Activated effector memory CD4-positive, alpha-beta T cell treated with anti-CD3 and anti-CD28 coated beads, Interleukin-2, amount 50 U/mL, for 16 hours (primary cell): ENCODE results near the gene LRRC3.

Experiments
- DNase-seq: peaks from one replicate; pipeline ENCODE4 v3.0.0-alpha.2; 2020

LRRC3 gene

DNA sequence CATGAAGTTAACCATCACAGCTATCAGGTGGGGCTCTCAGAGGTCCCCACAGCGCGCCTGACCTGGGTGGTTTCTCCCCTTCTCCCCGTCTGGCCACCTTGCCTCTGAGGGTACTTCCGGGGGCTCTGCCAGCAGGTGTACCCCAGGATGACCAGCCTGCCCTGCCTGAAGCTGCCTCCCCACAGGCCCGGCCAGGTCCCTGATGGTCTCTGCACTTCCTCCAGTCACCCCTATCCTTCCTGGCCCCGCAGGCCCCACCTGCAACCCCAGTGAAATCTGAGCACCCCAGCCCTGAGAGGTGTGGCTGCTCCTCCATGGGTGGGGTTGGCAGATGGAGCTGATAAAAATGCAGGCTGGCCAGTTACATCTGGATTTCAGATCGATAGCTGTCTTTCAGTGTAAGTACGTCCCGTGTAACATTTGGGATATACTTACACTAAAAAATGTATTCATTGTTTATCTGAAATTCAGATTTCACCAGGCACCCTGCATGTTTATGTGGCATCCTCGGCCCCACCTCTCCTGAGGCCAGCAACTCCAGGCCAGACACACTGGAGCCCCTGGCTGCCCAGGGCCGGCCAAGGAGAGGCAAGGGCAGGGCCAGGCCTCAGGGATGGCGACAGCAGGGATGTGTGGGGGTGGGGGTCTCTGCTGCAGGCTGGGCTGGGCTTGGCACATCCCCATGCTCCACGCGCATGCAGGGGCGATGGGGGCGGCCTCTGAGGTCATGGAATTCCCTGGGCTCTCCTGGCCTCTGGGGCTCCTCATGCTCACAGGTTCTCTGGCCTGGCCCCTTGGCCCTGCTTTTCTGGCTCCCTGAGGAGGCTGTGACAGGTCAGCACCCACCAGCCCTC, 25.1 kb downstream of the LRRC3 start:
- no peak for DNase-seq

DNA sequence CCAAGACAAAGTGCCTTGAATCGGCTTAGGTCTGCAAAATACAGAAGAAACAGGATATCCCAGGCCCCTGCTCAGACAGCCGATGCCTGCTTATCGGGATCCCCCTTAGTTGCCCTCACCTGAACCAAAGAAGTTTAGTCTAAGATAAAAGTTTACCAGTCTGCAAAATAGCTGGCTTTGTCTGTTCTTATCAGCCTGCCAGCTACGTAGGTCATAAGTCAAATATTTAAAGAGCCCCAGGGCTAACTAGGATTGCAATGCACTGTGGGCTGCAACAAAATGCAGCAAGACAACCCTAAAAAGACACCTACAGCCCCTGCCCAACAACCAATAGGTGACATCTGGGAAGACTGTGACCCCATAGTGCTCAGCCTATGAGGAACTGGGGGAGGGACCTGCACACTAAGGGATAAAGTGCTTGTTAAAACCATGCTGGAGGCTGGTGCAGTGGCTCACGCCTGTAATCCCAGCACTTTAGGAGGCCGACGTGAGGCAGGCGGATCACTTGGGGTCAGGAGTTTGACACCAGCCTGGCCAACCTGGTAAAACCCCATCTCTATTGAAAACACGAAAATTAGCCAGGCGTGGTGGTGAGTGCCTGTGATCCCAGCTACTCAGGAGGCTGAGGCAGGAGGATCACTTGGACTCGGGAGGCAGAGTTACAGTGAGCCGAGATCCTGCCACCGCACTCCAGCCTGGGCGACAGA, 27.4 kb downstream of the LRRC3 start:
- DNase-seq = no peak

DNA sequence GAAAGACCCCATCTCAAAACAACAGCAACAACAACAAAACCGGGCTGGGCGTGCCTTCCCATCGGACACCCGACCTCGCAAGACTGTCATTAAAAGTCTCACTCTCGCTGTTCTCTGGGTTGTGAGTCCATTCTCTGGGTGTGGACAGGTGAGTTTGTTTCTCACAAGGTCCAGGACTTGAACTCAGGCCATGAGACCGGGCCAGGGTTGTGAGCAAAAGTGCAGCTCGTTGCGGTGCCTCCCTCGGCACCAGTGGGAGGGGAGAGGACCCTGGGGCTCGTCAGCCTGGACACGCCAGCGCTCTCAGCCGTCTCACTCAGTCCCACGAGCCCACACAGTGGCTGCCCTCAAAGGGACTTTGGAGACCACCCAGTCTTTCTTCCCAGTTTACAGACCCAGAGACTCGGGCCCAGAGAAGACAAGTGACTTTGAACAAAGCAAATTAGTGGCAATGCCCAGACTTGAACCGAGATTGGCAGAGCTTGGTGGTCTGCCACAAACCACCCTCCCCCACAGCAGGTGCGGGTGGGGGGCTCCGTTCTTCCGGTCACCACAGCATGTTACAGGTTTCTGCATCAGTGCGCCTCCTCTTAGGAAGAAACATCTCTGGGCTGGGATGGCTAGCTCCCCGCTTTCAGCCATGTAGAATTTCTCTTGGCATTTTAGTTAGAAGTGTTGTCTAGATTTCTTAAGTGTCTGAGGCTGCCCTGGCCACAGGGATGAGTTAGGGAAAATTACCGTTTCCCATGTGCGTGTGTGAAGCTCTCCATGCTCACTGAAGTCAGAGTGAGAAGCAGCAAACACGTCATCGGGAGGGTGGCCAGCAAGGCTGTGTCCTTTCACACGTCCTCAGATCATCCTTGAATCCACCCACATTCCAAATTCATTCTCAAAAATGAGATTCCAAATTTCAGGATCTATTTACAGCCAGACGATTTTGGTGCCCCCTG, 28.3 kb downstream of the LRRC3 start:
- DNase-seq = no peak

DNA sequence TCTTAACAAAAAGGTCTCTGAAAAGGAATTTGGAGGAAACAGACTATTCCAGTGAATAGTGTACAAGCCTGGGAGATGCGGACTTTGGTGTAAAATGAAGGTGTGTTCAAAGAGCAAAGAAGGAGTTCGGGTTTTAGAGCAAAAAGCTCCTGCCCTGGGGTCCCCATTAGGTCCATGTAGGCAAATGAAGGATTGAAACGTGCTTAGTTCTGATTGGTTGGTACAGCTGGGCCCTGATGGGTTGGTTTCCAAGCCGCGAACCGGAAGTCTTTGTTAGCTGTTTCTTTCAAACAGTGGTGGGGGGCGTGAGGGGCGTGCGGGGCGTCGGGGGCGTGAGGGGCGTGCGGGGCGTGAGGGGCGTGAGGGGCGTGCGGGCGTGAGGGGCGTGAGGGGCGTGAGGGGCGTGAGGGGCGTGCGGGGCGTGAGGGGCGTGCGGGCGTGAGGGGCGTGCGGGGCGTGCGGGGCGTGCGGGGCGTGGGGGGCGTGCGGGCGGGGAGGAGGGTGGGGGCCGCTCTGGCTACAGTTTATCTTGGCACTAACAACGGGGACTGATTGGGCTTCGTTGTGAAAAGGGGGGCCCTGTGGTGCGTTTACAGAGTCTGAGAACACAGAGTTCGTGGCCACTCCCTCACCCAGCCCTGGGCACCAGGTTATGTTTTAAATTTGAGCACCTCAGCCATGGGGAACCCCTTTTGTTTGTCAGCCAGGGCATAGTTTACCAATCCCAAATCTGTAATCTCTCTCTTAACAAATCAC, 29.4 kb downstream of the LRRC3 start:
- DNase-seq = no peak

DNA sequence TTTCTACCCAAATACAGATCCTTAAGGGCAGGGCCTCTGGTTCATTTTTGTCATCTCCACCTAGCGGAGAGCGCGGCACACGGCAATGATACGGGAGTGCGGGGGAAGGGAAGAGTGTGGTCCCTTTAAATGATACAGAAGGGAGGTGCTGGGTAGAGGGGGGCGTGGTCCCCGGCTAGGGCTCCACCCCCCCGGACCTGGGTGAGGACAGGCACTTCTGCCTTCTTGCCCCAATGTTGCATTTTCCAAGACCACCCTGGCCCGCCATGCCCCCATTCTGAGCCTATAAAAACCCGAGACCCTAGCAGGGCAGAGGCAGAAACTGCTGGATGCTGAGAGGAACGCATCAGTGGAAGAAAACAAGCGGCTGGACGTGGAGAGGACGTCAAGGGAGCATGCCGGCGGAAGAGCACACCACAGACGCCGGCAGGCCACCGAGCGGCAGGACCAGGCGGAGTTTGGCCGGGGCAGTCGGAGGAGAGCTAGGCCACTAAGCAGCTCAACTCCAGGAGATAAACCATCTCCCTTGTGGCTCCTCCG, 30.0 kb downstream of the LRRC3 start:
- peak; percentile 83 for DNase-seq

DNA sequence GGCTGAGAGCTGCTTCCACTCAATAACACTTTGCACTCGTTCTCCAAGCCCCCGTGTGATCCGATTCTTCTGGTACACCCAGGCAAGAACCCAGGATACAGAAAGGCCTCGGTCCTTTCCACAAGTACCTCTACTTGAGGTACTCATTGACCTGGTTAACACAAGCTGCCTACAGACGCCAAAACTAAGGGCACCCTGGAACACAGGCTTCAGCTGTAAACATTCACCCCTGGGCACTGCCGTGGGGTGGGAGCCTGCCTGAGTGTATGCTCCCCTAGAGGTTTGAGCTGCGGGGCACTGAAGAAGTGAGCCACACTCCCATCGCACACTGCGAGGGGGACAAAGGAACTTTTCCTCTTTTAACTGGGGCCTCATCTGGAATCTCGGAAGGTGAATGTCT, 30.5 kb downstream of the LRRC3 start:
- no peak for DNase-seq

DNA sequence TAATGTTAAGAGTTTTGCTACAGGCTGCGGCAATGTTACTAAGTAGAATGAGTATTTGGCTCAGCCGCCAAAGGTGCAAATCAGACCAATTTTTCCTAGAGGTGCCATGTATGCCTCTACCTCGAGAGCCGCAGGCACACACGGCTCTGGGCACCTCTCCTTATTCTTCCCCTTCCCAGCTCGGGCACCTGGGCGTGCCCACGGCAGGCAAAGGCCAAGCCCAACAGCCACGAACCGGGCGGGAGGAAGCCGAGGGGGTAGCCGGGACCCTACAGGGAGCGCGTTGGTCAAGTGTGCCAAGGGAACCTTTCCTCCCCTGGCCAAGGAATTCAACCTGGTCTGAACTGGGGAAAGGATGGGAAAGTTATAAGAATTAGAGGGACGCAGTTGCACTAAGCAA, 31.0 kb downstream of the LRRC3 start:
- no peak for DNase-seq

DNA sequence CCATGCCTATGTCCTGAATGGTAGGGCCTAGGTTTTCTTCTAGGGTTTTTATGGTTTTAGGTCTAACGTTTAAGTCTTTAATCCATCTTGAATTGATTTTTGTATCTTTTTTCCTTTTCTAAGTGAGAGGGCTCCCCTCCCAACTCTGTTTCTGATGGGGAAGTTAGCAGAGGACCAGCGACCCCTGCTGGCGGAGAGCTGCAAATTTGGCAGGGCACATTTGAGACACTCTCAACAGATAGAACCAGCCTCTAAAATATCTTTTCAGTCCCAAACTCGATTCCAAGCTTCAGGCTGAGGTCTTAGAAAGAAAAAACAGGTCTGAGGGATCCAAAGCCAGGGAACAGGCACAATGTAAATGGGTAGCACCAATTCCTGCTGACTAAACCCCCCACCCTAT, 32.5 kb downstream of the LRRC3 start:
- DNase-seq = peak; percentile 84

DNA sequence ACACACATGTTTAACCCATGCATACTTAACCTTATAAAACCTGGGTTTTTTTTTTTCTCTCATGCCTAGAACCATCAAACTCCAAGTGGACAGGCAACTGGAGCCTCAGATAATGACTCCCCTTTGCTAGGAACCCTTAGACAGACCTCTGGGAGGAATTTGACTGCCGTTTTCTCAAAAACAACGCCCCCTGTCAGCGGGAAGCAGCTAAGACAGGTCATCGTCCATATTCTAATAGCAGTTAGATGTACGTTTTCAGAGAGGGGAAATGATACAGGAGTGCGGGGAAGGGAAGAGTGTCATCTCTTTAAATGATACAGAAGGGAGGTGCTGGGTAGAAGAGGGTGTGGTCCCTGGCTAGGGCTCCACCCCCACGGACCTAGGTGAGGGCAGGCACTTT, 34.7 kb downstream of the LRRC3 start:
- no peak for DNase-seq

DNA sequence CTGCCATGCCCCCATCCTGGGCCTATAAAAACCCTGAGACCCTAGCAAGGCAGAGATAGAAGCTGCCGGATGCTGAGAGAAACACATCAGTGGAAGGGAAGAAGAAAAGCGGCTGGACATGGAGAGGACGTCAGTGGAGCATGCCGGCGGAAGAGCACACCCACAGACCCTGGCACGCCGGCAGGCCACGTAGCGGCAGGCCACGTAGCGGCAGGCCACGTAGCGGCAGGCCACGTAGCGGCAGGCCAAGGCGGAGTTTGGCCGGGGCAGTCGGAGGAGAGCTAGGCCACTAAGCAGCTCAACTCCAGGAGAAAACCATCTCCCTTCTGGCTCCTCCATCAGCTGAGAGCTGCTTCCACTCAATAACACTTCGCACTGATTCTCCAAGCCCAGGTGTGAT, 35.1 kb downstream of the LRRC3 start:
- DNase-seq = no peak

DNA sequence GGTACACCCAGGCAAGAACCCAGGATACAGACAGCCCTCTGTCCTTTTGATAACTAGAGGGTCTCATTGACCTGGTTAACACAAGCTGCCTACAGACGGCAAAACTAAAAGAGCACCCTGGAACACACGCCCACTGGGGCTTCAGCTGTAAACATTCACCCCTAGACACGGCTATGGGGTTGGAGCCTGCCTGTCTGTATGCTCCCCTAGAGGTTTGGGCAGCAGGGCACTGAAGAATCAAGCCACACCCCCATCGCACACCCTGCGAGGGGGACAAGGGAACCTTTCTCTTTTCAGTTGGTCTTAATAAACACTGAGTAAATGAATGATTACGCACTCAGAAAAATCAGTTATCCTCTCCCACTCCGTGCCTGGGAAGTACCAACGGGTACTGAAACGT, 35.5 kb downstream of the LRRC3 start:
- DNase-seq = no peak

DNA sequence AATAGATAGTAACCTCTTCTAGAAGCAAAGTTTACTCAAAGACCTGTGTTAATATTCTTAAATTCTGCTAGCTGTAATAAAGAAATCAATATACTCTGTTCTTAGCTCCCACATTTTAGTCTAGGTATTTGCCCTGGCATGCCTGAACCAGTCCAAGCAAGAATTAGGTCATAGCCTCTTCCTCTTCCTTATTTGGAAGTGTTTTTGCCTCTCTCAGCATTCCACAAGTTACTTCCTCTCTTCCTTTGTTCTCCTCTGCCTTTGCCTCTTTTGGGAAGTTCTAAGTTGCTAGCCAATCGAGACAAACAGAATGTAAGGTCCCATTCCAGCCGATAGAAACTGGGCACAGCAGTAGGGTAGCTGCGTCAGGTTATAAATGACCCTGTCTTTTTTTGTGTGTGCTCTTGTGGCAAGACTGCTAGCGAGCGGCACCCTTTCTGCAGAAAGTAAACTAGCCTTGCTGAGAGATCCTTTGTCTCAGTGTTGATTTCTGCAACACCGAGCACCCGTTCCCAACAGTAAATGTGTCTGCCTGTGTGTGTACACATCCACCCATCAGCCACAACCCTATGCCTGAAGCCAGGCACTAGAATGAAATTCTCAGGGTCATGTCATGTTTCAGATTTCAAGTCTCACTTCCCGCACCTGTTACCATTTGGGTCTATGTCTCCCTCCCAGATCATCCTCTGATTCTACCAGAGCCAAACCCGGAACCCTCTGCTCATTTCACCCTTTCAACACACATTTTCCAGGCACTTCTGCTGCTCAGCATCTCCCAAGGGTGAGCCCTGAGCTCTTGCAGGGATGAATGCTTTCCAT, 37.5 kb downstream of the LRRC3 start:
- DNase-seq = no peak

DNA sequence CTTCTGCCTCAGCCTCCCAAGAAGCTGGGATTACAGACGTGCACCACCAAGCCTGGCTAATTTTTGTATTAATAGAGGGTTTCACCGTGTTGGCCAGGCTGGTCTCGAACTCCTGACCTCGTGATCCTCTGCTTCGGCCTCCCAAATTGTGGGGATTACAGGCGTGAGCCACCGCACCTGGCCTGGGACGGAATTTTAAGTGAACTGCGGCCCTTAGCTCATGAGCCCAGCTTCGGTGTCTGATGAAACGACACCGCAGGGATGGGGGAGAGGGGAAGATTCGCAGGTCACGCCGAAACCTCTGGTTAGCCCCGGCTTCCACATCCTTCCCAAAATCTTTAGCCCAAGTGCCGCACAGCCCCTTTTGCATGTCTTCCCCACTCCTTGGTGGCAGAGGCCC, 39.1 kb downstream of the LRRC3 start:
- DNase-seq = no peak

DNA sequence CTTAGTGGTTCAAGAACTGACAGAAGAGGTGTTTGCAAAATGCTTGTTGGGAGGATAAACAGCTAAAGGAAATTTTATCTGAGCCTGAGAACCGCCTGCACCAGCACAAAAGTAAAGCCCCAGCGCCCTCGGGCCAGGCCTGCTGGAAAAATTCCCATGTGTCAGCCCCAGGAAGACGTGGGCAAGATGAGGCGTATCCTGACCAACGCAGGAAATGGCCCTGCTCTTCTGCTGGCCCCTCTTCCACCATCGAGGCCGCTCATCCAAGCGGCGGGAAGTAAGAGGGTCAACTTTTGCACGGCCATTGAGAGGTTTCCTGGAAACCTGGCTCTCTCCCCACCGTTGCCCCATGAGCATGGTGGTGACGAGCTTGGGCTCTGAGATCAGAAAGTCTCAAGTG, 39.6 kb downstream of the LRRC3 start:
- no peak for DNase-seq

DNA sequence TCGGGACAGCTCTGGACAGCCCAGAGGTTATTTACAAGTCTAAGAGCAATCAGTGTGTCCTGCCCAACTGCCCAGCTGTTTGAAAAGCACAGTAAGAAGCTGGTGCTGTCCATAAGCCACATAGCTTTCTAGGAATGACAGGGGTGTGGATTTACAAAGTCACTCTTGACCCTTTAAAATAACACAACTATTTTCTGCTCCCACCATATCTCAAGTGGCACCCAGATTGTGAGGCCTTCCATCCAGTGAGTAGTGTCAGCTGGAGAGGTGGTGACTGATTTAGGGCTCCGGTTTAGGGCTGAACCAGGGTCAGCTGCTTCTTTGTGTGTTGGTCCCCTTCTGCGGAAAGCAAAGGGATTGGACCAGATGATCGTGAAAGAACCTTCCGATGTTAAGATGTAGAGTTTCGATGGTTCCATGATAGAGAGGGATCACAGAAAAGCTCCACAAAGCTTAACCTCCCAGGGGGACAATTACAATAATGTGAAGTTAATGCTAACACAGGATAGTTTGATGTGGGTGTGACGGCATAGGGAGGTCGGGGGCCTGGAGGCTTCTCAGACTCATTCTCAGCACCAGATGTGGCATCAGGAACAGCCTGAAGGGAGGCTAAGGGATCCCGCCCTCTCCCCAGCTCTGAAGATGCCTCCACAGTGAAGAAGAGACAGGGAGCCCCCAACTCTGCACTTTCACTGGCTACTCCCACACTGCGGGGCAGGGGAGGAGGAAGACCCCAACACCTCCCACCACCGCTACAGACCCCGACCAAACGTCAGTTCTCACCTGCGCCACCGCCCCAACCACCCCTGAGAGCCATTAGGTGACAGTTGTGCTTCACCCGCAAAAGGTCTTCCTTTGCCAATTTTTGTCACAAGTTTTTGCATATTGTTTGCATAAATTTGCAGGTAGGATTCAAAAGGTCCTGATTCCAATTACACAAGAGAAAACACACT, 40.6 kb downstream of the LRRC3 start:
- no peak for DNase-seq

DNA sequence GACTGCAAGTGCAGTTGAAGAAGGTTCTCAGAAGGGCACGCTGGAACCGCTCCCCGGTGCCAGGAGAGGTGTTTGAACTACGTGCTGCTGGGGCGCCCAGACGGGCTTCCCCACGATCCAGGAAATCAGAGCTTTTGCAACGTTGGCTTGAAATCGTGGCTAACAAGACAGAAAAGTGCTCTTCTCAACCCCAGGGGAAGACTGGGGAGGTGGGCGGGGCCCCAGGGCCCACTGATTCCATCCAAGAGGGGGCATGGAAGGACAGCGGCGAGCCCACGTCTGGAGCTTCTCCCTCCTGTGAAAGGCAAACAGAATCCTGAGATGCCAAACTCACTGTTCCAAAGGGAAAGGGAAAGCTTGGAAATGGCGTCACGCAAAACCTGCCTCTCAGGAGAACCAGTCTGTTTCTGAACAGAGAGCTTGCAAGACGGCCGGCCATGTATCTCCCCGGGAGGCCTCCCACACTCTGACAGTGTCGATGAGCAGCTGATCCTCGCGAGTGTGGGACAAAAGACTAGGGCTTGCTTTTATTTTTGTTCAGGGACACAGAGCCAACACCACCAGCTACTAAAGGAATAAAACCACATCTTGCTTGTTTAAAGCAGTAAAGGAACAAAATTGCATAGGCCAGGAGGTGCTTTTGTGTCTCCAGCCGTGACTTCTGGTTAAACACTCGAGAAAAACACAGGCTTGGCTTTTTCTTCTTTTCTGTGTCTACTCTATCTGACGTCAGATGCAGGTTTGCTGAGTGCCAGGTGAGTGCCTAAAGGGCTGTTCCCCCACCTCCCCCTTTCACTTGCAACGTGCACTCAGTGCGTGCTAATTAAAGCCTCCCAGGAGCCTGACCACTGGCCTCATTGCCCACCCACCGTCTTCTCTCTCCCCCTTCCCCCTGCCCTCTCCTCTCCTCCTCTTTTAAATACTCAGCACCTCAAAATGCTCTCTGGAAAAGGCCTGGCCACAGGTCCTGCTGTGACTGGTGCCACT, 41.5 kb downstream of the LRRC3 start:
- no peak for DNase-seq

DNA sequence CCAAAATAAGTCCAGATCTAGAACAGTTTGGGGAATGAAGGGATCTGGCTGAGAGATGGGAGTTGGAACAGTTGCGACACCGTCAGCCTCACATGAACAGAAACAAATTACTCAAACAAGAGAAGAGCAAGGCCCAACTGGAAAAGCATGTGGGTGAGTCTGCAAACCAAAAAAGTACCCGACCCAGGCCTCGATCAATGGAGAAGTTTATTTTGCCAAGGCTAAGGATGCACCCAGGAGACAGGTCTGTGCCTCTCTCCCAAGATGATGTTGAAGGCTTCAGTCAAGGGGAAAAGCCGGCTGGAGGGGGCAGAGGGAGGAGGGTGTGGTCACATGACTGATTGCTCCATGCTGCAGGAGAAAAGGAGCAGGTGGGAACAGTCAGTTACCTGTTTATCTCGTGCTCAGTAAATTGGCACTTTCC, 42.4 kb downstream of the LRRC3 start:
- no peak for DNase-seq

DNA sequence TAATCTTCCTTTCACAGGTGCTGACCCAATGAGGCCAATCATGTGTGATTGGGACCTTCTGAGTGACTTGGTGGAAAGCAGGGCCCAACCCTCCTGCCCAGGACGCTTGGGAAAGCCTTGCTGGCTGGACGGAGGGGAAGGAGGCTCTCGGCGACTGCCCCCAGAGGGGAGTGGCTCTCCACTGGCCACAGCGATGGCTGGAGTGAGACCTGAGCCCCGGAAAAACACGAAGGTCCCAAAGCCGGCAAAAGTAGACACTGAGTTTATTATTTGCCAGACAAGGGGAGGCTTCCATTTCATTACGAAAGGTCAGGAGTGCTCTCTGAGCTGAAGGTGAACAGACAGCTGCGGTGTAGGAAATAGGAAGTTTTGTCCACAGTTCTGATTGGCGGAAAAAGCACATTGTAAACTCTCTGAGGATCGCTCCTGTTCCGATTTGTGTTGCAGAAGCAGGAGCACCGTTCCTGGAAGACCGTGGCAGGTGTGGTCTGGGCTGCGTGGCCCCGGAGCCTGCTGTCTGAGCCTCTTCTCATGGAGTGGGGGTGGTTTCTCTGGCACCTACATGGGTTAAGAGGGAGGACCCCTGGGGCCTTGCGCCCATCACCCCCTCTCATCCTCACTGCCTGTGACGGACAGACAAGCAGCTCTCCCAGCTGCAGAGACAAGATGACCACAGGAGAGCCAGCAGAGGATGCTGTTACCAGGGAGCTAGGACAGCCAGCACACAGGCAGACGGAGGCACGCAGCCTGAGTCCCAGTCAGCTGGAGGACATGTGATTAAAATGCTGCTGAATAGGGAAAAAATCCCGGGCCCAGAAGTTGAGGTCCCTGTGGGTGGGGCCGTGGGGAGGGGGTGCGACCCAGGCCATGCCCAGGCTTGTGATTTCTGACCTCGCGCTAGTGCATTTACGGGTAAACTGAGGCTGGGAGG, 43.2 kb downstream of the LRRC3 start:
- no peak for DNase-seq
